ENCODE results near the gene GALNT13. TPM values are rescaled to one million over a fixed set of nuclear protein-coding genes. Genes with fewer than 3 reads are reported as not detected.
"Not testable (repeated sequence)": the region's sequence is repeated elsewhere in the genome, so short reads cannot be mapped to it uniquely, and the experiment has no call there.

The GALNT13 gene
- polyA plus RNA-seq, 1 donor from 2014 or later, result not detected

DNA sequence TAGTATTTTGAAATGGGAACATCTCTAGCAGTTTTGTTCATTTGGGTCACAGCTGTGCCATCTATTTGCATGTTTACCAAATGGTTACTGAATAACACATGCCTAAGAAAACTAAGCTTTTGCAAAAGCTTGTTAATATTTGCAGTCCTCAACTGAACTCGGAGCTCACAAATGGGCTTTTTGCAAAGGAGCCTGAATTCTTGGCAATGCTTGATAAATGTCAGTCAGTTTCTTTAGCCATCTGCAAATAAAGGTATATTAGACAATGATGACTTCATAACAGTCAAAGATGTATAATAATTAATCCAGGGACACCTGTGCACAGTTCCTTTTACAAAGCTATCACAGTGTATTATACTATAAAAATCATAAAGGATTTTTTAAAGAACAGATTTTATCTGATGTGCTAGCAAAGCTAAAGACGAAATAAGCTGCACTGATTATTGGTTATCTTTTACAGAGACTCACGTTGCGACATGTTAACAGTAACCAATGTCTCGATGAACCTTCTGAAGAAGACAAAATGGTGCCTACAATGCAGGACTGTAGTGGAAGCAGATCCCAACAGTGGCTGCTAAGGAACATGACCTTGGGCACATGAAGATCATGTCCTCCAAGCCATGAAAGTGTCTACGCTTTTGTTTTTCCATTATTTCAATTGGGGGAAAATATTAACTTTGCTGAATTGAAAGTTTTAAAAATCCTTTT is 578.4 kb downstream of the GALNT13 start:
- Mint-ChIP-seq H3K9me3 (peaks cover 0 to 4% (median 0%) of the 10 kb centered on the region in 3 donors), H3K36me3 (no peaks in the 10 kb centered on the region), H3K4me1 (peaks cover 0 to 2% (median 0%) of the 10 kb centered on the region in 3 donors), H3K27ac (no peak overlapping the region), H3K4me3 (no peak overlapping the region), H3K27me3 (no peaks in the 10 kb centered on the region)

DNA sequence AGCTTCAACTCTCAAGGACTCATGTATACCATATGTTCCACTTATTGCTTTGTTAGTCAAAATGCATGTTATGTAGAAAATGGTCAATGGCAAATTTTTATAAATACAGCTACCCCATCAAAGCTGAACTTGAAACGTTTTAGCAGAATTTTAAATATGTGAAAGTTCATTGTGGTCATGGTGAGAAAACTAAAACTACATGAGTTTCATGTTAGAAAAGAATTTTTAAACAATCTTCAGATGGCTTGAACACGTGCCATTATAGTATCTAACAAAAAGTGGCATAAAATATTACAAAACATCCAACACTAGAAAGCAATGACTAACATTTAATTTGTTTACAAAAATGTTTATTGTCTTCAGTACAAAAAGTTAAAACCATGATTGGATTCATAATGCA is 580.7 kb downstream of the GALNT13 start:
- H3K4me3 Mint-ChIP-seq, result no peak overlapping the region
- peaks cover 0 to 2% (median 0%) of the 10 kb centered on the region in 3 donors for H3K4me1 Mint-ChIP-seq
- no peaks in the 10 kb centered on the region for H3K36me3 Mint-ChIP-seq
- H3K27ac Mint-ChIP-seq, result no peak overlapping the region
- H3K9me3 Mint-ChIP-seq, result peaks cover 0 to 2% (median 0%) of the 10 kb centered on the region in 3 donors
- no peaks in the 10 kb centered on the region for H3K27me3 Mint-ChIP-seq

DNA sequence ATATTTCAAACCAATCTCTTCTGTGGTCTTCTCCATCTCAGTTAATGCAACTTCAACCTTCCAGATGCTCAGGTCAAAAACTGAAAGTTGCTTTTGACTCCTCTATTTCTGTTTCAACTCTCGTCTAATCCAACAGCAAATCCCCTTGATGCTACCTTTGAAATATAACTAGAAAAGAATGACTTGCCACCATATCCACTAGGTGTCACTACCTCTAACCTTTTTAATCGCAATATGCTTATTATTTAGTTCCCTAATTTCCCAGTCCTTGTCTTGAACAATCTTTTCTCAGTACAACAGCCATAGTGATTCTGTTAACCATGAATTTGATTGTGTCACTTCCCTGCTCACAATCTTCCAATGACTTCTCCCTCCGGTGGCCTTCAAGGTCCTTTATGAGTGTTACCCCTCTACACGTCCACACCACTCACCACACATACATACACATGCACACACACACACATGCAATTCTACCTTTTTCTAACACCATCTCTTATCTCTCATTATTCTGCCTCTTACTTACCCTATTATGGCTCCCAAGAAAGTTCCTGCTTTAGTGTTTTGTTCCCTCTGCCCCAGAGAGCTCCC is 581.3 kb downstream of the GALNT13 start:
- Mint-ChIP-seq H3K36me3 (no peaks in the 10 kb centered on the region), H3K9me3 (peaks cover 0 to 3% (median 1%) of the 10 kb centered on the region in 3 donors), H3K27ac (no peak overlapping the region), H3K4me3 (no peak overlapping the region), H3K4me1 (peaks cover 0 to 2% (median 0%) of the 10 kb centered on the region in 3 donors), H3K27me3 (no peaks in the 10 kb centered on the region)

DNA sequence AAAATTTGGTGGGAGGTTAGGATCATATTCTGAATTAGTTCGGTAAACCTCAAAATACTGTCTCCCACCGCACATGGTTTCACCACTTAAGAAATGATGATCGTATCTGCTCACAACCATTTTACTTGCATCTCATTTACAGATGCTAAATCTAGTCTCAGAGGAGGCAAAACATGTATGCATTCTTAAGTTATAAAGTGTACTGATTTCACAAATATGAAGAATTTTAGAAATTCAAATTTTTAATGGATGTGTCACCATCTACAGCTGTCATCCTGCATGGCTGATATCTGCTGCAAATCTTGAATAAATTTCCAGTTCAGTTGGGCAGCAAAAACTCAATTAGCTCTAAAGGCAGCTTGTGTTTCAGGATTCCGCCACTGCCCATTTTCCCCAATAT is 583.4 kb downstream of the GALNT13 start:
- Mint-ChIP-seq H3K4me1 (peaks cover 0 to 2% (median 2%) of the 10 kb centered on the region in 3 donors), H3K36me3 (peaks cover 4% of the 10 kb centered on the region), H3K4me3 (no peak overlapping the region), H3K27me3 (no peaks in the 10 kb centered on the region), H3K27ac (no peak overlapping the region), H3K9me3 (peaks cover 0 to 5% (median 3%) of the 10 kb centered on the region in 3 donors)

DNA sequence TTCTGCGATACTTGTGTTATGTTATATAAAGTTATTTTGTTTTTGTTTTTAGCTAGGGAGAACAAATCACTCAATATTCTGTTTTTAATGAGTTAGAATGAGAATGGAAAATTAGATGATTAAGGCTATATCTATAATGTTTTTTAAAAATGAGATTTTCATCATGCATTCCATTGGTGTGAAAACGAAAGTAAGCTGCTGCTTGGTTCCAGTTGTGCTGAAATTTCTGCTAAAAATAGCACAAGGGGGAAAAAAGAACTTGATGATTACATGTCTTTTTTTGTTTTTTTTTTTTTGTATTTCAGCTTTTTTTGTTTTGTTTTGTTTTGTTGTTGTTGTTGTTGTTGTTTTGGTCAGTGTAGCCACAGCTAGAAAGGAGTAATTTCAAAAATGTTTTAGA is 584.1 kb downstream of the GALNT13 start:
- H3K27me3 Mint-ChIP-seq, result no peaks in the 10 kb centered on the region
- H3K36me3 Mint-ChIP-seq, result peaks cover 4% of the 10 kb centered on the region
- no peak overlapping the region for H3K4me3 Mint-ChIP-seq
- no peak overlapping the region for H3K27ac Mint-ChIP-seq
- H3K9me3 Mint-ChIP-seq, result peaks cover 0 to 5% (median 3%) of the 10 kb centered on the region in 3 donors
- H3K4me1 Mint-ChIP-seq, result peaks cover 0 to 2% (median 2%) of the 10 kb centered on the region in 3 donors

DNA sequence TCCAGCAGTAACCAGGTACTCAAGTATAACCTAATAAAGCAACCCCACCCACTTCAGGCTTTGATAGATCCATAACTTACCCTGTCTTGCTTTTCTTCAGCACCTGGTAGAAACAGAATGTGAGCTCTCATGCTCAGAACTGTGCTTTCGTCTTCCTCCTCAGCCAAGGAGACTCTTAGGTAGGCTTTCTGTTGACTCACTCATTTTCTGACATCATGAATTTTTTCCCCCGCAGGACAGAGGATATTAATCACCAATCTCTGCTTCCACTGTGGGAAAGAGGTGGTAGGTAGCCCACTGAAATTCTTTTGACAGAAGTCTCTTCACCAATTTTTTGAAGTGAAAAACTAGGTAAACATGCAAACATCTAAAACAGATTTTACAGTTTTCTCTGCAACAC is 585.6 kb downstream of the GALNT13 start:
- no peak overlapping the region for H3K27ac Mint-ChIP-seq
- peaks cover 4% of the 10 kb centered on the region for H3K36me3 Mint-ChIP-seq
- peaks cover 0 to 2% (median 2%) of the 10 kb centered on the region in 3 donors for H3K4me1 Mint-ChIP-seq
- peaks cover 0 to 5% (median 3%) of the 10 kb centered on the region in 3 donors for H3K9me3 Mint-ChIP-seq
- no peaks in the 10 kb centered on the region for H3K27me3 Mint-ChIP-seq
- no peak overlapping the region for H3K4me3 Mint-ChIP-seq

DNA sequence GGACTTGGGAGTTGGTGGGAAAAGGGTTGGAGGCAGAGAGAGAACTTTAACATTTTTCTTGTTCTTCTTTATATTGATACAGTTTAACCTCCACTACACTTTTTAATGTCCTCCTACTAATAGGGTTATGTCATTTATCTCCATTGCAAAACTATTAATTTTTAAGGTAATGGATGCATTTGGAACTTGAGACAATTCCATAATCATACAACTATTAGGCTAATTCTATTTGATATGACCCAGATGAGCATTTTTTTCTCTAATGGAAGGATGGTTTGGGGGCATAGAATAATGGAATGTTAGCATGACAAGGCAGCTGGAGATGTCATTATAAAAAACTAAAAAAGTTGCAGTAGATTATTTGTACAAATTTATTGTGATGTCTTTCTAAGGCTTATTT is 587.6 kb downstream of the GALNT13 start:
- H3K27me3 Mint-ChIP-seq, result no peaks in the 10 kb centered on the region
- H3K36me3 Mint-ChIP-seq, result peaks cover 4% of the 10 kb centered on the region
- H3K4me1 Mint-ChIP-seq, result peaks cover 0 to 2% (median 0%) of the 10 kb centered on the region in 3 donors
- H3K9me3 Mint-ChIP-seq, result peaks cover 0 to 3% (median 2%) of the 10 kb centered on the region in 3 donors
- H3K27ac Mint-ChIP-seq, result no peak overlapping the region
- H3K4me3 Mint-ChIP-seq, result no peak overlapping the region

DNA sequence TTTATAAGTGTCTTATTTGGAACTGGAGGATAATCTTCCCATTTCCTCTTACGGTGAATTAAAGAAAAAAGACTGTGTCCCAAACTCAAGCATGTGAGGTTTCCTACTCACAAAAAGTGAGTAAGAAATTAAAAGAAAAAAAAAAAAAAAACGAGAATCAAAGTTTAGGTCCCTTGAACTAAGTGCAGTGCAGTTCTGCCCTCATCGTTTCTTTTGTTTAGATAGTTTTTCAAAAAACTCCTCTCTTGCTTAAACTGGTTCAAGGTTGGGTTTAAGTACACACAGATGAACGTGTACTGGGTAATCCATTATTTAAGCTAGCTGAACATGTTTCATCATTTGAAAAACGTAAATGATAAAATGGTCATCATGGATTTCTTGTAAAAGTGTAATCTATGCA is 590.9 kb downstream of the GALNT13 start:
- Mint-ChIP-seq H3K4me3 (no peak overlapping the region), H3K27ac (no peak overlapping the region), H3K4me1 (peaks cover 0 to 2% (median 0%) of the 10 kb centered on the region in 3 donors), H3K9me3 (peaks cover 0 to 3% (median 2%) of the 10 kb centered on the region in 3 donors), H3K36me3 (peaks cover 4% of the 10 kb centered on the region), H3K27me3 (no peaks in the 10 kb centered on the region)

DNA sequence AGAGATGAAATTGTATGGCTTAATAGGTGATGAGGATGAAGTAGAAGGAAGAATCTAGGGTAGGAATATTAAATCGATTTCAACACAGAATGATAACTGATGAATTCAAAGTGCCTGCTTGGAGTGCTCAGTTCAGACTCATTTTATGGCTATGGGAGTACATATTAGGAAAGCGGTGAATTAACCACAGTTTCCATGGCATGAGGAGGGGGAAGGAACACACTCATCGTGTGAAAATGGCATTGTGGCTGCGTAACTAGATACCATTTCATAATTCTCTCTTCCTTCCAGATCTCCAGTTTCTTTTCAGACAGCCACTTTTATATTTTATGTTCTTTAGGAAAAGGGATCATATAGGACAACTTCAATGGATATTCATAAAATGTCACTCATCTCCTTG is 594.5 kb downstream of the GALNT13 start:
- Mint-ChIP-seq H3K9me3 (peaks cover 0 to 4% (median 0%) of the 10 kb centered on the region in 3 donors), H3K4me3 (no peak overlapping the region), H3K36me3 (no peaks in the 10 kb centered on the region), H3K4me1 (no peaks in the 10 kb centered on the region), H3K27me3 (no peaks in the 10 kb centered on the region), H3K27ac (no peak overlapping the region)

DNA sequence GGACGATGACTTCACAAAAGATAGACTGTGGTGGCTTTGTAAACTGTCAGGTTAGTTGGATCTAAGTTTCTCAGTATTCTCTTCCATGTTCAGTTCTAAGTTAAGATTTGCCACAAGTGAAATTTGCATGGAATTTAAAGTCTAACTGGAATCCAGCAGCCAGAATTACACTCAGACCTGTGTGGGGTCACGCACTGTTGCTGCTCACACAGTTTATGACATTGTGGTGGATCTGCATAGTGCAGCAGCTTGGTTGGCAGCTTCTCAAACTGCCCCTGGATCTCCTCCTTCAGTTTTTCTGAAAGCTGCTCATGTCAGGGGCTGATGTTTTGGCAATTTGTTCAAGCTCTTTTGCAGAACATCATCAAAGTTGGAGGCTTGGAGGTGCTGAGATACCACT is 598.7 kb downstream of the GALNT13 start:
- no peaks in the 10 kb centered on the region for H3K36me3 Mint-ChIP-seq
- peaks cover 2 to 4% (median 3%) of the 10 kb centered on the region in 3 donors for H3K9me3 Mint-ChIP-seq

DNA sequence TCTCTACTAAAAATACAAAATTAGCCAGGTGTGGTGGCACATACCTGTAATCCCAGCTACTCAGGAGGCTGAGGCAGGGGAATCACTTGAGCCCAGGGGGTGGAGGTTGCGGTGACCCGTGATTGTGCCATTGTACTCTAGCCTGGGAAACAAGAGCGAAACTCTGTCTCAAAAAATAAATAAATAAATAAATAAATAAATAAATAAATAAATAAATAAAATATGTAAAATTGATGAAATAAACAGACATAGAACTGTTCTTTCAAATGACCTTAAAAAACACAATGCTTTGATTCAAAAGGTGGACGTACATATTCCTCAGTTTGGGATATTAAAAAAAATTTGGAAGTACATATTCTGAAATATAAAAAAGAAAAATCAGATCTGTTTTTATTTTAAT is 599.8 kb downstream of the GALNT13 start:
- not testable (repeated sequence) for H3K4me1 Mint-ChIP-seq, H3K36me3 Mint-ChIP-seq, H3K27me3 Mint-ChIP-seq, H3K27ac Mint-ChIP-seq, H3K9me3 Mint-ChIP-seq, H3K4me3 Mint-ChIP-seq

More for the DNA sequence above, 598.7 kb downstream of the GALNT13 start:
- Mint-ChIP-seq H3K27me3 (no peaks in the 10 kb centered on the region), H3K27ac (no peak overlapping the region), H3K4me1 (no peaks in the 10 kb centered on the region), H3K4me3 (no peak overlapping the region)

DNA sequence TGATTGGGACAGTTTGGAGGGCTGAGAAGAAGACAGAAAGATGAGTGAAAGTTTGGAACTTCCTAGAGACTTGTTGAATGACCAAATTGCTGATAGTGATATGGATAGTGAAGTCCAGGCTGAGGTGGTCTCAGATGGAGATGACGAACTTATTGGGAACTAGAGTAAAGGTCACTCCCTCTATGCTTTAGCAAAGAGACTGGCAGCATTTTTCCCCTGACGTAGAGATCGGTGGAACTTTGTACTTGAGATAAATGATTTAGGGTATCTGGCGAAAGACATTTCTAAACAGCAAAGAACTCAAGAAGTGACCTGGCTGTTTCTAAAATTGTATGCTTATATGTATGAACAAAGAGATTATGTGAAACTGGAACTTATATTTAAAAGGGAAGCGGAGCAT is 605.6 kb downstream of the GALNT13 start:
- Mint-ChIP-seq H3K4me3 (no peak overlapping the region), H3K27me3 (no peaks in the 10 kb centered on the region), H3K27ac (no peak overlapping the region), H3K4me1 (no peaks in the 10 kb centered on the region), H3K36me3 (no peaks in the 10 kb centered on the region), H3K9me3 (peaks cover 0 to 3% (median 3%) of the 10 kb centered on the region in 3 donors)

DNA sequence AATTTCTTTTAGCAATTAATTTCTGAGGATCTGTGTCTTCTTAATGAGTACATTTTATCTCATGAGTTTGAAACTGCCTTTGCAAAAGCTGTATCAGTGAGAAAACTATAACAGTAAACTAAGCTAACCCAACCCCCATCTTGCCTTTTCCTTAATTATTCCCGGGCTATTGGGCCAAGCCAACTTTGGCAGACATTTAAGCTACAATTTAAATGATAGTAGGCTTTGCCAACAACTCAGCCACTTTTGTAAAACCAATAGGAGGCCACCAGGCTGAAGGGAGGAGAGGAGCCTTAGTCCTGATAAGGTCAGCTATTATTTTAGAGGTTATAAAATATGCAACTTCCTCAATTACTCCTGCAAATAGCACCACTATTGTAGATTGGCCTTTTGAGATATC is 608.8 kb downstream of the GALNT13 start:
- no peak overlapping the region for H3K27ac Mint-ChIP-seq
- H3K36me3 Mint-ChIP-seq, result no peaks in the 10 kb centered on the region
- no peak overlapping the region for H3K4me3 Mint-ChIP-seq
- H3K4me1 Mint-ChIP-seq, result no peaks in the 10 kb centered on the region
- H3K27me3 Mint-ChIP-seq, result no peaks in the 10 kb centered on the region
- peaks cover 0 to 3% (median 0%) of the 10 kb centered on the region in 3 donors for H3K9me3 Mint-ChIP-seq

DNA sequence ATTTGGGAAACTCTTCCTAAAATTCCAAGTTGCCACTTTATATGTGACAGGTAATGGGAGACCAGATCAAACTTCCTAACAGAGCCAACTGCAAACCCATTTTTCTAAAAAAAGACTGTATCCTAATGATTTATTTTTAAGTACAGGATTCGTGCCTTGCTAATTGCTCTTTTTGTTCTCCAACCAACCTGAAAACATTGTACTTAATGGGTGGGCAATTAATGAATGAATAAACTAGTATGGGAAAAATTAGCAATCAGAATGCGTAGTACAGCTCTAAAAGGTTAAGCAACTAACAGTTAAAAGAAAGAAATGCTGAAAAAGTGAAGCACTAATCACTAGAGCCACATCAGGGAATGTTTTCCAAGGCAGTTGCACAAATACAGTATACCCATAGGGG is 609.6 kb downstream of the GALNT13 start:
- H3K4me1 Mint-ChIP-seq, result no peaks in the 10 kb centered on the region
- H3K4me3 Mint-ChIP-seq, result no peak overlapping the region
- no peaks in the 10 kb centered on the region for H3K27me3 Mint-ChIP-seq
- H3K27ac Mint-ChIP-seq, result no peak overlapping the region
- H3K36me3 Mint-ChIP-seq, result no peaks in the 10 kb centered on the region
- peaks cover 0 to 3% (median 0%) of the 10 kb centered on the region in 3 donors for H3K9me3 Mint-ChIP-seq

DNA sequence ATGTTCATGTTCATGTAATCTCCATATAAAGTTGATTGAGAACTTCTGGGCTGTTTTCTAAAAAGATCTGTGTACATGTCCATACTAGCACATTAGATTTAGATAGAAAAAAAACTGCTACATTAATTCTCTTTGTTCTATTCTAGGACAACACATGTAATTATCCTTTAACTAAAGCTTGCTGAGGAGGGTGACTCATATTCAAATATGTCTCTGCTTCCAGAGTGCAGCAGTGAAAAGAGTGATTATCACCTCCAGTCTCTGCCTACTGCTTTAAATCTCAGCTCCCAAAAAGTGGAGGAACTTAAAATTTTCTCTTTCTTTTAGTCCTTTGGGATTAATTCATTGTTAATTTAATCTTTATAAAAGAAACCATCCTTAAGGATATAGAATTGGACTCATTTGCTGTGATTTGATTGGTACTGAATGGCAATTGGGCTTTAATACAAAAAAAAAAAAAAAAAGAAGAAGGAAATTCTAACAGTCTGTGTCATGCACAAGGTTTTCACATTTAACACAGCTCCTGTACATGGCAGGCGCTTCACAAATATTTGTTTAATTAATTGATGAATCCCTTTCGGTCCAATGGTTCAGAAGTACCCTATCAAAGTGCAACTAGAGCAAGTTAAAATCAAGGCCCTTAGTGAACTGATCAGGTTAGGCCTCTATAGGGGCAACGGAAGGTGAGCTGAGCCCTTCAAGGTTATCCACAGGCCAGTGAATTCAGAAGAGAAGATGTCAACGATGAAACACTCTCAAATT is 612.8 kb downstream of the GALNT13 start:
- Mint-ChIP-seq H3K36me3 (no peaks in the 10 kb centered on the region), H3K27me3 (no peaks in the 10 kb centered on the region), H3K27ac (no peak overlapping the region), H3K4me1 (no peaks in the 10 kb centered on the region), H3K9me3 (peaks cover 0 to 4% (median 0%) of the 10 kb centered on the region in 3 donors), H3K4me3 (no peak overlapping the region)
